Measurements from ENCODE around the gene TNFRSF4.
"Not testable (repeated sequence)": the region's sequence is repeated elsewhere in the genome, so short reads cannot be mapped to it uniquely, and the experiment has no call there.

The TNFRSF4 gene

GRCh38 chr1:1213345-1214265, at the start of gene TNFRSF4:
TNFRSF4 (minus strand) TSS chr1:1214153; CDS start chr1:1214127, 26 bp downstream.
- no peak for DNase-seq (ENCODE audit: low spot score)

GRCh38 chr1:1262758-1263157, 48.8 kb upstream of the TNFRSF4 start:
- DNase-seq (ENCODE audit: low spot score), result no peak

GRCh38 chr1:1262071-1262470, 48.1 kb upstream of the TNFRSF4 start:
- no peak for DNase-seq (ENCODE audit: low spot score)

GRCh38 chr1:1260843-1261560, 47.0 kb upstream of the TNFRSF4 start:
- DNase-seq (ENCODE audit: low spot score), result no peak

GRCh38 chr1:1259951-1260600, 46.1 kb upstream of the TNFRSF4 start:
- DNase-seq (ENCODE audit: low spot score), result no peak

- no peak for DNase-seq (ENCODE audit: low spot score)
Measured at GRCh38 chr1:1259540-1259939, 45.6 kb upstream of the TNFRSF4 start.

GRCh38 chr1:1259119-1259488, 45.2 kb upstream of the TNFRSF4 start:
- no peak for DNase-seq (ENCODE audit: low spot score)

GRCh38 chr1:1256956-1257871, 43.3 kb upstream of the TNFRSF4 start:
- DNase-seq (ENCODE audit: low spot score), result no peak

- no peak for DNase-seq (ENCODE audit: low spot score)
Measured at GRCh38 chr1:1255611-1256010, 41.7 kb upstream of the TNFRSF4 start.

- DNase-seq (ENCODE audit: low spot score), result no peak
Measured at GRCh38 chr1:1255078-1255477, 41.1 kb upstream of the TNFRSF4 start.

- DNase-seq (ENCODE audit: low spot score), result no peak
Measured at GRCh38 chr1:1254667-1254998, 40.7 kb upstream of the TNFRSF4 start.

- no peak for DNase-seq (ENCODE audit: low spot score)
Measured at GRCh38 chr1:1253972-1254666, 40.2 kb upstream of the TNFRSF4 start.

GRCh38 chr1:1253314-1253713, 39.4 kb upstream of the TNFRSF4 start:
- no peak for DNase-seq (ENCODE audit: low spot score)

GRCh38 chr1:1250786-1251284, 36.9 kb upstream of the TNFRSF4 start:
- no peak for DNase-seq (ENCODE audit: low spot score)

- DNase-seq (ENCODE audit: low spot score), result not testable (repeated sequence)
Measured at GRCh38 chr1:1248009-1248913, 34.3 kb upstream of the TNFRSF4 start.

- no peak for DNase-seq (ENCODE audit: low spot score)
Measured at GRCh38 chr1:1247341-1247913, 33.5 kb upstream of the TNFRSF4 start.

- no peak for DNase-seq (ENCODE audit: low spot score)
Measured at GRCh38 chr1:1246577-1247340, 32.8 kb upstream of the TNFRSF4 start, which contains the start of gene C1QTNF12. C1QTNF12 (minus strand) TSS chr1:1246722; CDS start chr1:1246690, 32 bp downstream.

- DNase-seq (ENCODE audit: low spot score), result no peak
Measured at GRCh38 chr1:1245817-1246576, 32.0 kb upstream of the TNFRSF4 start.
